Breast epithelium (tissue), 4 donors: ENCODE results near the gene VARS2. TPM values are rescaled to one million over a fixed set of nuclear protein-coding genes. Genes with fewer than 3 reads are reported as not detected.

ENCODE experiments used
- DNase-seq, 2 donors: peaks; one replicate each; pipeline ENCODE4 v3.0.0-alpha.2; 2019; ENCODE audit warnings: low spot score in 2 of 2
- H3K27ac ChIP-seq, 2 donors: fragments of 200-600 bp; sonication (generic) in 1 of 2; one replicate each; pipeline ENCODE4 v1.5.1; 2016 to 2019; ENCODE audit warnings: mild to moderate bottlenecking in 1 of 2
- H3K27me3 ChIP-seq, 2 donors: fragments of 200-600 bp; sonication (generic) in 1 of 2; one replicate each; pipeline versions ENCODE4 v1.5.1 to v1.6.0; 2017 to 2019; ENCODE audit warnings: control low read depth in 1 of 2, mild to moderate bottlenecking in 1 of 2
- H3K36me3 ChIP-seq: fragments of 200-600 bp; one replicate; pipeline ENCODE4 v1.5.1; 2019
- H3K4me1 ChIP-seq, 2 donors: fragments of 200-600 bp; sonication (generic); one replicate each; pipeline ENCODE4 v1.5.1; 2016 to 2019; ENCODE audit warnings: control low read depth in 1 of 2
- H3K4me3 ChIP-seq, 3 donors: fragments of 200-600 bp; sonication (generic); 1 replicate in 2 of 3; 2 replicates in 1 of 3; pipeline ENCODE4 v1.5.1; 2016 to 2019; ENCODE audit warnings: mild to moderate bottlenecking in 3 of 3, moderate library complexity in 2 of 3
- H3K9me3 ChIP-seq, 2 donors: fragments of 200-600 bp; sonication (generic) in 1 of 2; one replicate each; pipeline ENCODE4 v1.5.1; 2016 to 2019; ENCODE audit warnings: control low read depth in 1 of 2
- POLR2A ChIP-seq: fragments of 450-650 bp; IDR thresholded peaks from one replicate; pipeline ENCODE4 v1.6.1; 2016; ENCODE audit warnings: antibody characterized with exemption, mild to moderate bottlenecking, moderate library complexity
- POLR2AphosphoS5 ChIP-seq, 3 donors: sonication (generic); formaldehyde crosslinking; IDR thresholded peaks; one replicate each; pipeline ENCODE4 v1.6.1; 2017; ENCODE audit warnings: antibody characterized with exemption in 3 of 3
- intact Hi-C: fragments of 100-400 bp; cut with DNase I; formaldehyde crosslinking; loops from one replicate; pipeline ENCODE4 v1.15.1; 2023; ENCODE audit warnings: low total_unique reads
- total RNA-seq, 3 donors: library from RNA; depleted of rRNA; stranded (reverse); fragments of >200 nt; gene quantifications; one replicate each; pipeline ENCODE4 v1.1.0, GENCODE V29; 2016
- TF ChIP-seq, protein P1 (sequence below), 3 donors: fragments of 450-650 bp; IDR thresholded peaks; one replicate each; pipeline ENCODE4 v1.5.1; 2016 to 2017; ENCODE audit warnings: antibody characterized with exemption in 3 of 3, mild to moderate bottlenecking in 3 of 3, moderate library complexity in 3 of 3

Gene VARS2
- total RNA-seq, 3 donors from 2014 or later = 15.7 to 19.2 (median 16.8) TPM

DNA sequence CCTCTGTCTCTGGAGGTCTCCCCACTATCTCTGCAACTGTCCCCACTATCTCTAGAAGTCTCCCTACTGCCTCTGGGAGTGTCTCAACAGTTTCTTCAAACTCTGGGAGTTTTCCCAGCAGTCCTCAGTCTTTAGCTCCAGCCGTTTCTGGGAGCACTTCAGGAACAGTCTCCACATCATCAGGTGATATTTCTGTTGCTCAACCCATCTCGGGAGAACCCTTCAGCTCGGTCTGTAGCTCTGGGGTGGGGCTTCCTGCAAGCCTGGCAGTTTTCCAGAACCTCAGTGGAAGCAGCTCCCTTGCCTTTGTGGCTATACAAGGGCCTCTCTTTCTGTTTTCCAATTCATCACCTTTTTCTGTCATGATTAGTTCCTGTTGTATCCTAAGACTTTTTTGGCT lies 21.0 kb downstream of the VARS2 start:
- H3K27ac ChIP-seq = no peak overlapping the region
- no peak for DNase-seq
- no peaks in the 10 kb centered on the region for H3K36me3 ChIP-seq
- TF ChIP-seq, protein P1, sequence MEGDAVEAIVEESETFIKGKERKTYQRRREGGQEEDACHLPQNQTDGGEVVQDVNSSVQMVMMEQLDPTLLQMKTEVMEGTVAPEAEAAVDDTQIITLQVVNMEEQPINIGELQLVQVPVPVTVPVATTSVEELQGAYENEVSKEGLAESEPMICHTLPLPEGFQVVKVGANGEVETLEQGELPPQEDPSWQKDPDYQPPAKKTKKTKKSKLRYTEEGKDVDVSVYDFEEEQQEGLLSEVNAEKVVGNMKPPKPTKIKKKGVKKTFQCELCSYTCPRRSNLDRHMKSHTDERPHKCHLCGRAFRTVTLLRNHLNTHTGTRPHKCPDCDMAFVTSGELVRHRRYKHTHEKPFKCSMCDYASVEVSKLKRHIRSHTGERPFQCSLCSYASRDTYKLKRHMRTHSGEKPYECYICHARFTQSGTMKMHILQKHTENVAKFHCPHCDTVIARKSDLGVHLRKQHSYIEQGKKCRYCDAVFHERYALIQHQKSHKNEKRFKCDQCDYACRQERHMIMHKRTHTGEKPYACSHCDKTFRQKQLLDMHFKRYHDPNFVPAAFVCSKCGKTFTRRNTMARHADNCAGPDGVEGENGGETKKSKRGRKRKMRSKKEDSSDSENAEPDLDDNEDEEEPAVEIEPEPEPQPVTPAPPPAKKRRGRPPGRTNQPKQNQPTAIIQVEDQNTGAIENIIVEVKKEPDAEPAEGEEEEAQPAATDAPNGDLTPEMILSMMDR (IDR thresholded peaks at IDR 0.05) = no peak
- TF ChIP-seq POLR2A (no peak), POLR2AphosphoS5 (IDR thresholded peaks at IDR 0.05) (no peak)
- no peaks in the 10 kb centered on the region for H3K4me1 ChIP-seq
- H3K9me3 ChIP-seq = no peaks in the 10 kb centered on the region
- no peak overlapping the region for H3K4me3 ChIP-seq
- intact Hi-C loops = no loop called here
- no peaks in the 10 kb centered on the region for H3K27me3 ChIP-seq

DNA sequence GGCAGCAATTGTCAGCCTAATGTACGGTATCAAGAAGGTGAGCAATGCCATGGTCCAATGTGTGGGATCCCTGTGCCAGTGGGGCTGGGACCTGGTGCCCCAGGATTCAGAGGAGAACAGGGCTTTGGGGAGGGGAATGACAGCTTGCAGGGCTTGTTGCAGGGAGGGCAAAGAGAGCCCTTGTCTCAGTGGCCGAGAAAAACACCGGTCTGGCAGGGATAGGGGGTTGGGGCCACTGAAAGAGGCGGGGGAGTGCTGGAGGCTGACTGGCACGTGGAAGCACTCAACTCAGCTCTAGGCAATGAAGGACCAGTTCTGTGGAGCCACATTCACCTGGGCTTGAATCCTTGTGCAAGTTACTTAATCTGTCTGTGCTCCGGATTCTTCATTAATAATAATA lies 23.2 kb downstream of the VARS2 start:
- no peaks in the 10 kb centered on the region for H3K36me3 ChIP-seq
- no peaks in the 10 kb centered on the region for H3K4me1 ChIP-seq
- TF ChIP-seq, protein P1 (IDR thresholded peaks at IDR 0.05) = no peak
- no peak for TF ChIP-seq POLR2AphosphoS5 (IDR thresholded peaks at IDR 0.05)
- TF ChIP-seq POLR2A = no peak
- no peak for DNase-seq
- no peak overlapping the region for H3K27ac ChIP-seq
- H3K27me3 ChIP-seq = no peaks in the 10 kb centered on the region
- H3K9me3 ChIP-seq = no peaks in the 10 kb centered on the region
- intact Hi-C loops = no loop called here
- H3K4me3 ChIP-seq = no peak overlapping the region

DNA sequence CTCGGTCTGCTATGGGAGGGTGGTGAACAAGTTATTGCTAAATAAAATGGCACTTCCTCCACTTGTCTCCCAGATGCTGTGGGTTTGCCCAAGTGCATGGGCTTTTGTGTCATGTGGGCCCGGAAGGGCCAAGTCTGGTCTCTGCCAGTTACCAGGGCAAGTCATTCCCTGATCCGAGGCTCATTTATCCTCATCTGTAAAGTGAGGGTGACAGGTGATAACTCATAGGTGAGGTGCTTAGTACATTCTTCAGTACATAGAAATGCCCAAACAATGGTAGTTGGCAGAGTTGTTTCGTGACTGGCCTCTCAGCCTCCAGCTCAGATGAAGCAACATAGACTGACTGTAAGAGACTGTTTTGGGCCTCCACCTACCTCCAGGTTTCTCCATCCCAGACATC lies 24.7 kb downstream of the VARS2 start:
- intact Hi-C loops = no loop called here
- no peak for DNase-seq
- H3K4me1 ChIP-seq = no peaks in the 10 kb centered on the region
- no peak overlapping the region for H3K27ac ChIP-seq
- H3K9me3 ChIP-seq = no peaks in the 10 kb centered on the region
- H3K36me3 ChIP-seq = no peaks in the 10 kb centered on the region
- no peaks in the 10 kb centered on the region for H3K27me3 ChIP-seq
- TF ChIP-seq POLR2A = no peak
- no peak for TF ChIP-seq POLR2AphosphoS5 (IDR thresholded peaks at IDR 0.05)
- H3K4me3 ChIP-seq = no peak overlapping the region

DNA sequence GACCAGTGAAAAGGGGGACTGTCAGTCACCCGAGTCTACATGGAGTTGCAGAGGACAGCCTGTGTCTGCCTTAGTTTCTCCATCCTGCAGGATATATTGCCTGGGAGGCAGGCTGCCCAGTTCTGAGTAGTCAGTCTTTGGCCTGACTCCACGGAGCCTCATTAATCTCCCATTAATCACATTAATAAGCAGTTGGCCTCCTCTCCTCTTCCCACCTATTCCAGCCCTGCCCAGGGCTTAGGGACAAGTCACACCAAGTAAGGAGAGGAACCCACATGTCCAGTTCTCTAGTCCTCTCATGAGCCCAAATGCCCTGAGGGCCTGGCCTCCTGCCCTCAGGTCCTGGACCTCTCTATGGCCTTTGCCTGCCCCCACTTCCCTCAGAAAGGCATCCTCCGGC lies 25.4 kb downstream of the VARS2 start:
- H3K9me3 ChIP-seq = no peaks in the 10 kb centered on the region
- no peaks in the 10 kb centered on the region for H3K4me1 ChIP-seq
- H3K36me3 ChIP-seq = no peaks in the 10 kb centered on the region
- H3K27ac ChIP-seq = no peak overlapping the region
- intact Hi-C loops = no loop called here
- no peak for DNase-seq
- TF ChIP-seq POLR2AphosphoS5 (IDR thresholded peaks at IDR 0.05) = no peak
- H3K4me3 ChIP-seq = no peak overlapping the region
- H3K27me3 ChIP-seq = no peaks in the 10 kb centered on the region

DNA sequence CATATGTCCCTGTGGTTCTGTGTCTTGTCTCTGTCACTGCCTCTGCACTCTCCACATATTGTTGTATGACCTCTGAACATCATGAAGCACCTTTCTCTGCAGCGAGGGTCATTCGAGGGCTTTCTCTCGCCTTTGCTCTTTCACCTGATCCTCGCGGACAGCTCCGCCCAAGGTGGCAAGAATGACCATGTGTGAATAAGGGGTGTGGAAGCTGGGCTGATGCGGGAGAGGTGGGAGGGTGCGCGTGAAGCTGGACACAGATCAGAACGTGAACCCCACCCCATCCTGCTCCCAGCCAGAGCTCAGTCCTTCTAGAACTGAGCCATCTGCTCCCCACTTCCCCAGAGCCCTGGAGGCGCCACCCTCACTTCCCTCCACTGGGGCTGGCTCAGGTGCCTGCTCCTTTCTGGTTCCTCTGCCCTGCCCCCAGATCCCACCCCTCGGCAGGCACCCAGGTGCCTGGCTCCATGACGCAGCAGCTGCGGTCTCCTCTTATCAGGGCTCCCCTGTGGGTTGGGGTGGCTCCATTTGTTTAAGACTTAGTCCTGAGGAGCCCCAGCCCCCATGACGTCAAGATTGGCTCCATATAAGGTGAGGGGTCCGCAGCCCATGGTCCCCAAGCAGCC lies 26.4 kb downstream of the VARS2 start, which contains the start of gene MUCL3:
Gene MUCL3, plus strand, starts transcription at position 613 of the 626 bp plus-strand sequence. CDS start 27 bp downstream, outside the sequence.
- H3K4me3 ChIP-seq = no peak within 1 kb of the TSS
- no peaks in the 10 kb centered on the region for H3K9me3 ChIP-seq
- no peaks in the 10 kb centered on the region for H3K27me3 ChIP-seq
- no peak within 1 kb of the TSS for H3K27ac ChIP-seq
- no peak for DNase-seq
- intact Hi-C loops = no loop called here
- no peaks in the 10 kb centered on the region for H3K36me3 ChIP-seq
- TF ChIP-seq POLR2A (no peak), POLR2AphosphoS5 (IDR thresholded peaks at IDR 0.05) (no peak)
- TF ChIP-seq, protein P1 (IDR thresholded peaks at IDR 0.05) = no peak
- H3K4me1 ChIP-seq = no peaks in the 10 kb centered on the region

DNA sequence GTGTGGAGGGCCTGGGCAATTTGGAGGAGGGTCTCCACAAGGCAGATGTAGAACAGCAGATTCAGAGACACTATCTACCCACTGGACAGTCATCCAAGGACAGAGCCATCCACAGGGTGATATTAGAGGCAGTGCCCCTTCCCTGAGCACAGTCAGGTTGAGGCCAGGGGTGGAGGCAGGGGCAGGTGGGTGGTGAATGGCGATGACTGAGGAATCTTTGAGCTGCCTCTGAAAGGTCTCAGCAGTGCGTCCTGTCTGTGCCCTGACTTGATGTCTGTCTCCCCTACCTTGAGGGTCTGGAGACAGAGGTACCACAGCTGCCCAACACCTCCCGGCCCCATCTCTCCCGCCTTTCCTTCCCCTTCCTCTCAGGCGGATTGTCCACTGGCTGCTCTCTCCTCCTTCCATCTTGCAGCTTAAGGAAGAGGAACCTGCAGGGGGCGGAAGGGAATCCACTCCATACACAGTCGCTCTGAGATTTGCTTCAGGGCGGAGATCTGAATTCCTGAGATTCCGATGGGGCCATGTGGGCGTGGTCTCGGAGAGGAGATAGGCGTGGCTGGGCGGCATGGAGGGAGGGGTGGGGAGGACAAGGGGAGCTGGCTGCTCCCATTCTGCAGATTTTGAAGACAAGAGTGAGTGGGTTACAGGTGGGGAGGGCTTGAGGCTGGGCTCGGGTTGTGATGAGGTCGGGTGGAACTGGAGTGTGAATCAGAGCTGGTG lies 28.5 kb downstream of the VARS2 start:
- Histone ChIP-seq H3K4me3 (no peak overlapping the region), H3K36me3 (no peaks in the 10 kb centered on the region), H3K27me3 (no peaks in the 10 kb centered on the region), H3K9me3 (no peaks in the 10 kb centered on the region), H3K4me1 (no peaks in the 10 kb centered on the region), H3K27ac (no peak overlapping the region)
- DNase-seq = peak; percentile 72 to 73
- intact Hi-C loops = no loop called here
- no peak for TF ChIP-seq POLR2A
- no peak for TF ChIP-seq POLR2AphosphoS5 (IDR thresholded peaks at IDR 0.05)
- TF ChIP-seq, protein P1 (IDR thresholded peaks at IDR 0.05) = peak in 2 of 3 donors; percentile 48 to 50
